Measurements from ENCODE around the gene FAAH. TPM values are rescaled to one million over a fixed set of nuclear protein-coding genes. Genes with fewer than 3 reads are reported as not detected.

FAAH gene
- total and polyA plus RNA-seq, 2 of the 13 experiments (the other 11 are each of a cell fraction or from before 2014, with no cell fraction given), result 5.4 to 11.0 TPM

GRCh38 chr1:46372431-46372830, 21.7 kb upstream of the FAAH start:
- intact Hi-C loops (cut with micrococcal nuclease; ENCODE audit: unreplicated experiment) (no loop called here), in situ Hi-C loops (cut with HindIII; ENCODE audit: extremely low pct_ligation_motif_present, low pct_unique_long_range_greater_than_20kb) (no loop called here)
- ATAC-seq (no peak), DNase-seq (ENCODE audit: low spot score) (no peak), FAIRE-seq (no peak)
- Histone ChIP-seq H3K4me3 (replicated peaks in 1 of 3; ENCODE audit: insufficient read depth in 1 of 3, low read depth in 2 of 3, low read length in 3 of 3) (no peak overlapping the region), H3K27ac (ENCODE audit: extremely low read length, insufficient read depth, low read length) (no peak overlapping the region), H3K9ac (ENCODE audit: insufficient read depth, low read depth, low read length) (no peak overlapping the region), H3K9me3 (ENCODE audit: low read length) (no peaks in the 10 kb centered on the region), H3K4me1 (ENCODE audit: insufficient read depth, low read length) (peaks cover 19% of the 10 kb centered on the region), H3K4me2 (ENCODE audit: low read depth, low read length) (no peak overlapping the region), H4K20me1 (ENCODE audit: insufficient read depth, low read length) (no peaks in the 10 kb centered on the region), H3K27me3 (ENCODE audit: control insufficient read depth in 1 of 2, insufficient read depth in 2 of 2, low read length in 2 of 2) (no peaks in the 10 kb centered on the region), H3K79me2 (ENCODE audit: insufficient read depth, low read length) (no peaks in the 10 kb centered on the region), H3K36me3 (replicated peaks in 1 of 2; ENCODE audit: control insufficient read depth in 1 of 2, insufficient read depth in 2 of 2, low read length in 2 of 2) (peaks cover 0 to 3% of the 10 kb centered on the region in 2 experiments; a peak in 2 of 5 replicates), H2AFZ (ENCODE audit: low read length) (no peak overlapping the region)
- no peak for TF ChIP-seq FOXM1 (CRISPR knock-in tag; IDR thresholded peaks at IDR 0.05)
- ChIA-PET POLR2A (no interaction called here), CTCF (ENCODE audit: low intra/inter-chr PET ratio, low total read pairs) (no interaction called here)
- BruUV-seq (replicated peaks), result no TSS peak
- WGBS (ENCODE audit: low lambda C conversion rate), result 100% methylated on average over 1 of the region's 1 CpG

- Histone ChIP-seq H3K4me2 (ENCODE audit: low read depth, low read length) (no peak overlapping the region), H3K79me2 (ENCODE audit: insufficient read depth, low read length) (no peaks in the 10 kb centered on the region), H3K4me3 (replicated peaks in 1 of 3; ENCODE audit: insufficient read depth in 1 of 3, low read depth in 2 of 3, low read length in 3 of 3) (no peak overlapping the region), H3K4me1 (ENCODE audit: insufficient read depth, low read length) (no peaks in the 10 kb centered on the region), H3K36me3 (replicated peaks in 1 of 2; ENCODE audit: control insufficient read depth in 1 of 2, insufficient read depth in 2 of 2, low read length in 2 of 2) (no peaks in the 10 kb centered on the region), H3K9ac (ENCODE audit: insufficient read depth, low read depth, low read length) (no peak overlapping the region), H3K9me3 (ENCODE audit: low read length) (no peaks in the 10 kb centered on the region), H3K27ac (ENCODE audit: extremely low read length, insufficient read depth, low read length) (no peak overlapping the region), H3K27me3 (ENCODE audit: control insufficient read depth in 1 of 2, insufficient read depth in 2 of 2, low read length in 2 of 2) (no peaks in the 10 kb centered on the region; a peak in 1 of 5 replicates), H4K20me1 (ENCODE audit: insufficient read depth, low read length) (no peaks in the 10 kb centered on the region), H2AFZ (ENCODE audit: low read length) (no peak overlapping the region)
- in situ Hi-C loops (cut with HindIII; ENCODE audit: extremely low pct_ligation_motif_present, low pct_unique_long_range_greater_than_20kb) (no loop called here), intact Hi-C loops (cut with micrococcal nuclease; ENCODE audit: unreplicated experiment) (no loop called here)
- no peak for FAIRE-seq
- ATAC-seq, result no peak
- BruUV-seq (replicated peaks), result no TSS peak
- ChIA-PET CTCF (ENCODE audit: low intra/inter-chr PET ratio, low total read pairs) (no interaction called here), POLR2A (no interaction called here)
- WGBS (ENCODE audit: low lambda C conversion rate), result no CpG with 5 or more reads among the region's 1 CpG
- no peak for DNase-seq (ENCODE audit: low spot score)
- TF ChIP-seq MXD1 (CRISPR knock-in tag; IDR thresholded peaks at IDR 0.05) (no peak), TEAD2 (CRISPR knock-in tag; IDR thresholded peaks at IDR 0.05) (no peak), RXRA (CRISPR knock-in tag; IDR thresholded peaks at IDR 0.05) (no peak), ADNP (CRISPR knock-in tag; IDR thresholded peaks at IDR 0.05) (no peak), ZBTB25 (CRISPR knock-in tag; IDR thresholded peaks at IDR 0.05) (no peak), ZNF276 (CRISPR knock-in tag; IDR thresholded peaks at IDR 0.05; ENCODE audit: low read depth) (no peak), SP2 (CRISPR knock-in tag; IDR thresholded peaks at IDR 0.05) (no peak), YEATS4 (CRISPR knock-in tag; IDR thresholded peaks at IDR 0.05; ENCODE audit: borderline replicate concordance) (no peak), NR1H2 (CRISPR knock-in tag; IDR thresholded peaks at IDR 0.05; ENCODE audit: borderline replicate concordance, low read depth) (no peak), PCBP2 (optimal IDR thresholded peaks at IDR 0.05; ENCODE audit: low read depth, low read length, poor library complexity, severe bottlenecking) (no peak), CHD4 (IDR thresholded peaks at IDR 0.05; ENCODE audit: borderline replicate concordance, low read length) (no peak), ZNF737 (CRISPR knock-in tag; IDR thresholded peaks at IDR 0.05; ENCODE audit: borderline replicate concordance) (no peak), U2AF1 (optimal IDR thresholded peaks at IDR 0.05; ENCODE audit: low read depth, low read length) (no peak), ZNF354B (CRISPR knock-in tag; IDR thresholded peaks at IDR 0.05) (no peak), ZNF629 (CRISPR knock-in tag; conservative IDR thresholded peaks at IDR 0.05) (no peak), TOE1 (CRISPR knock-in tag; IDR thresholded peaks at IDR 0.05) (no peak), NR2C2 (CRISPR knock-in tag; IDR thresholded peaks at IDR 0.05; ENCODE audit: borderline replicate concordance) (no peak)
Measured at GRCh38 chr1:46379996-46380395, 14.1 kb upstream of the FAAH start.
